Prostate gland (tissue), 2 donors: ENCODE measurements around the gene ECEL1. TPM values are rescaled to one million over a fixed set of nuclear protein-coding genes. Genes with fewer than 3 reads are reported as not detected.

Source experiments
- DNase-seq: peaks from one replicate; pipeline ENCODE4 v3.0.0-alpha.2; 2019; ENCODE audit warnings: low spot score
- H3K27ac ChIP-seq, 2 donors: fragments of 200-600 bp; sonication (generic); 2 replicates each; pipeline ENCODE4 v1.5.1; 2017 to 2019
- H3K27me3 ChIP-seq: fragments of 200-600 bp; sonication (generic); replicated peaks from 2 replicates; pipeline ENCODE4 v1.5.1; 2019; ENCODE audit not compliant: insufficient read depth
- H3K36me3 ChIP-seq, 2 donors: fragments of 200-600 bp; sonication (generic); 1 replicate in 1 of 2; 2 replicates in 1 of 2; pipeline versions ENCODE4 v1.5.1 to v1.8.1; 2017 to 2019
- H3K4me1 ChIP-seq: fragments of 200-600 bp; sonication (generic); replicated peaks from 2 replicates; pipeline ENCODE4 v1.5.1; 2019
- H3K4me3 ChIP-seq, 2 donors: fragments of 200-600 bp; sonication (generic); 2 replicates each; pipeline ENCODE4 v1.5.1; 2017 to 2019
- H3K9me3 ChIP-seq: fragments of 200-600 bp; sonication (generic); 2 replicates; pipeline ENCODE4 v1.5.1; 2017
- POLR2A ChIP-seq: fragments of 450-650 bp; IDR thresholded peaks from one replicate; pipeline ENCODE4 v1.6.1; 2016; ENCODE audit warnings: antibody characterized with exemption, mild to moderate bottlenecking
- POLR2AphosphoS5 ChIP-seq: sonication (generic); formaldehyde crosslinking; IDR thresholded peaks from one replicate; pipeline ENCODE4 v1.6.1; 2017; ENCODE audit warnings: antibody characterized with exemption
- WGBS: methylation state at CpG from one replicate; pipeline ENCODE4 v1.1.5; 2018; 5-methylcytosine and 5-hydroxymethylcytosine counted together
- intact Hi-C: fragments of 100-400 bp; cut with DNase I; formaldehyde crosslinking; loops from one replicate; pipeline ENCODE4 v1.14.2; 2022
- total RNA-seq, 2 donors: library from RNA; depleted of rRNA; stranded (reverse); fragments of >200 nt; gene quantifications; one replicate each; pipeline ENCODE4 v1.1.0, GENCODE V29; 2016
- TF ChIP-seq, protein P1 (sequence below), 4 experiments: fragments of 200-600 bp in 2 of 4; fragments of 450-650 bp in 2 of 4; sonication (generic) in 2 of 4; IDR thresholded peaks; 1 replicate in 3 of 4; 2 replicates in 1 of 4; pipeline ENCODE4 v1.5.1; 2016 to 2019; ENCODE audit warnings: antibody characterized with exemption in 4 of 4, mild to moderate bottlenecking in 2 of 4, moderate library complexity in 2 of 4

The ECEL1 gene
- total RNA-seq, 2 donors from 2014 or later, result 0.82 to 15.3 TPM

DNA sequence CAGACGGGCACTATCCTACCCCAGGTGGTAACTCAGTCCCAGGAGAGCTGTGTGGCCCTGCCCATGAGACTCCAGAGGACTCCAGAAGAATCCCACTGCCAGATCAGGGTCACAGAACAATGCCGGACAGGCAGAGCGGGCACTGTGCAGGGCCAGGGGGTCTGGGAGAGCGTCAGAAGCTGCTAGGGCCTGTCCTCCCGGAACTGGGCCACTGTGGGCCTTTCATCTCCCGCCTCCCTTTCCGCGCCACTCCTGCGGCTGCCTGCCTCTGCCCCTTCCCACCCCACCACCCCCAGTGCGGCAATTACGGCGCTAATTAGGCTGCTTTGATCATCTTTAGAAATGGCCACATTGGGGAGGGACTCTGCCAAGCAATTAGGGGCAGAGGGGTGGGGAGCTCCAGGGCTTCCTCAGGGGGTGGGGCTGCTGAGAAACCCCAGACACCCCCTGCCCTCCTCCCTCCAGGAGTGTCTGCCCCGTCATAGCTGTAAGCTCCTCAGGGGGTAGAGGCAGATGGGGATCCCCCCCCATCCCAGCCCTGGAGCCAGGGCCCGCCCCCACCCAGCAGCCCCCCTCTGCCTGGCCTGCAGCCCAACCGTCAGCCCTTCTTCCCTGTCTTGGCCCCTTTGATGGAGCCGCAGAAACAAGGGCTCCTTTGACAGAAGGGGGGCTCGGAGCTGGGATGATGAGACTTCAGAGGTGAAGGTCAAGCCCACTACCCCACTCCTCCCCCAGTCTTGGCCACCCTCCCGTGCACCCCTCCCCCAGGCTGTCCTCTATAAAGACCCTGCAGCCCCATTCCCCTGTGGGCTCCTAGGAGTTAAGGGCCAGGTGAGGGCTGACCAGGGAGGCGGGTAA is 32.2 kb upstream of the ECEL1 start, which contains the start of gene PRSS56:
TSS of gene PRSS56 (plus strand) at position 808 of the 858 bp plus-strand sequence. CDS start 211 bp downstream, outside the sequence.
- TF ChIP-seq POLR2A (no peak), POLR2AphosphoS5 (no peak)
- TF ChIP-seq, protein P1, sequence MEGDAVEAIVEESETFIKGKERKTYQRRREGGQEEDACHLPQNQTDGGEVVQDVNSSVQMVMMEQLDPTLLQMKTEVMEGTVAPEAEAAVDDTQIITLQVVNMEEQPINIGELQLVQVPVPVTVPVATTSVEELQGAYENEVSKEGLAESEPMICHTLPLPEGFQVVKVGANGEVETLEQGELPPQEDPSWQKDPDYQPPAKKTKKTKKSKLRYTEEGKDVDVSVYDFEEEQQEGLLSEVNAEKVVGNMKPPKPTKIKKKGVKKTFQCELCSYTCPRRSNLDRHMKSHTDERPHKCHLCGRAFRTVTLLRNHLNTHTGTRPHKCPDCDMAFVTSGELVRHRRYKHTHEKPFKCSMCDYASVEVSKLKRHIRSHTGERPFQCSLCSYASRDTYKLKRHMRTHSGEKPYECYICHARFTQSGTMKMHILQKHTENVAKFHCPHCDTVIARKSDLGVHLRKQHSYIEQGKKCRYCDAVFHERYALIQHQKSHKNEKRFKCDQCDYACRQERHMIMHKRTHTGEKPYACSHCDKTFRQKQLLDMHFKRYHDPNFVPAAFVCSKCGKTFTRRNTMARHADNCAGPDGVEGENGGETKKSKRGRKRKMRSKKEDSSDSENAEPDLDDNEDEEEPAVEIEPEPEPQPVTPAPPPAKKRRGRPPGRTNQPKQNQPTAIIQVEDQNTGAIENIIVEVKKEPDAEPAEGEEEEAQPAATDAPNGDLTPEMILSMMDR (IDR thresholded peaks at IDR 0.05), result no peak
- H3K27me3 ChIP-seq, result peaks cover 23% of the 10 kb centered on the region
- no peaks in the 10 kb centered on the region for H3K9me3 ChIP-seq
- peaks cover 9% of the 10 kb centered on the region for H3K4me1 ChIP-seq
- WGBS, result 75% methylated on average over 18 of the region's 19 CpGs
- intact Hi-C loops, result loop anchor here (5.0 kb wide), 1 partner anchor 598 kb away; no protein-coding TSS in a partner anchor
- DNase-seq, result no peak
- H3K4me3 ChIP-seq, result no peak within 1 kb of the TSS
- no peak within 1 kb of the TSS for H3K27ac ChIP-seq
- no peaks in the 10 kb centered on the region for H3K36me3 ChIP-seq

DNA sequence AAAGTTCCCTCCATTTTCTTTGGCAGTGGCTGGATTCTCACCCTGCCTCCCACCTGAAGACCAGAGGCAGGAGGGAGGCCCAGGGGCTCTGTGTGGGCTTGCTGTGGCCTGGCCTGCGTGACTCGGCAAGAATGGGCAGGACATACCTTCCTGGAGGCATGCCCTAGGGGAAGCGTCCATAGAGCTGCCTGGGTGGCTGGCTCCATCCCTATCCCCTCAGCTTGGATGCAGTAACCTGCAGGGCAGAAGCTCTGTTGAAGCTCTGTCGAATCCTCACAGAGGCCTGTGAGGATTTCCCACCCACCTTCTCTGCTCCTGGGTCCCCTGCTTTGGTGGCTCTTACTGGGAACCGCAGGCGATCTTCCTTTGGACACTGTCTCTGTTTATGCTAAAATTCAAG is 31.2 kb upstream of the ECEL1 start:
- no peak overlapping the region for H3K27ac ChIP-seq
- peaks cover 22% of the 10 kb centered on the region for H3K27me3 ChIP-seq
- H3K9me3 ChIP-seq, result no peaks in the 10 kb centered on the region
- intact Hi-C loops, result no loop called here
- TF ChIP-seq POLR2A, result no peak
- TF ChIP-seq, protein P1 (IDR thresholded peaks at IDR 0.05), result no peak
- TF ChIP-seq POLR2AphosphoS5, result no peak
- peaks cover 5% of the 10 kb centered on the region for H3K4me1 ChIP-seq
- H3K36me3 ChIP-seq, result no peaks in the 10 kb centered on the region
- H3K4me3 ChIP-seq, result no peak overlapping the region
- 60% methylated on average over 6 of the region's 6 CpGs for WGBS
- no peak for DNase-seq

DNA sequence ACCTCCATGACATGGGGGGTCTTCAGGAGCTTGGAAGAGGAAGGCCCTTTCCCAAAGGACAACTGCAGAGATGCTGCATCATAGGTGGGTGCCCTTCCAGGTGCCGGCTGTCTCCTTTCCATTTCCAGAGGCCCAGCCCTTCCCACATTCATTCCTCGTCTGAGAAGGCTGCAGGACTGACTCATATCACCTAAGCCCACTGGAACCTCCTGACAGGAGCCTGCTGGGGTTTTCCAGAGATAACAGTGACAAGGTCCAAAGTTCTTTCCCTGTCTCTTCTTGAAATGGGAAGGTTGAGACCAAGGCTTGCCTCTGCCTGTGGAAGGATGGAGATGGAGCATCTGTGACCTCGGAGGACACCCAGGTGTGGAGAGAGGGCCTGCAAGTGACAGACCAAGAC is 28.9 kb upstream of the ECEL1 start:
- intact Hi-C loops, result no loop called here
- H3K27me3 ChIP-seq, result no peaks in the 10 kb centered on the region
- H3K27ac ChIP-seq, result no peak overlapping the region
- H3K36me3 ChIP-seq, result no peaks in the 10 kb centered on the region
- TF ChIP-seq POLR2A, result no peak
- TF ChIP-seq, protein P1 (IDR thresholded peaks at IDR 0.05), result no peak
- no peak for TF ChIP-seq POLR2AphosphoS5
- WGBS, result 98% methylated on average over 3 of the region's 3 CpGs
- no peaks in the 10 kb centered on the region for H3K4me1 ChIP-seq
- no peaks in the 10 kb centered on the region for H3K9me3 ChIP-seq
- no peak overlapping the region for H3K4me3 ChIP-seq
- no peak for DNase-seq

DNA sequence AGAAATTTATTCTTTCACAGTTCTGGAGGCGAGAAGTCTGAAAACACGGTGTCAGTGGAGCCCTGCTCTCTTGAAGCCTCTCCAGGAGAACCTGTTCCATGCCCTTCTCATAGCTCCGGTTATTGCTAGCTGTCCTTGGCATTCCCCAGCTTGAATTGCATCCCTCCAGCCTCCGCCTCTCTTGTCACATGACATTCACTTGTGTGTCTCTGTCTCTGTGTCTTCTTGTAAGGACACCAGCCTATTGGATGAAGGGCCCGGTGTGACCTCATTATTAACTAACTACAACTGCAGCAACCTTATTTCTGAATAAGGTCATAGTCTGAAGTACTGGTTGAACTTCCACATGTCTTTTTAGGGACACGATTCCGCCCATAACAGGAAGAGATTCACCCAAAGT is 28.0 kb upstream of the ECEL1 start:
- H3K36me3 ChIP-seq, result no peaks in the 10 kb centered on the region
- intact Hi-C loops, result no loop called here
- 80% methylated on average over 7 of the region's 7 CpGs for WGBS
- TF ChIP-seq POLR2A (no peak), POLR2AphosphoS5 (no peak)
- TF ChIP-seq, protein P1 (IDR thresholded peaks at IDR 0.05), result no peak
- no peaks in the 10 kb centered on the region for H3K9me3 ChIP-seq
- no peak for DNase-seq
- no peaks in the 10 kb centered on the region for H3K27me3 ChIP-seq
- no peak overlapping the region for H3K4me3 ChIP-seq
- no peaks in the 10 kb centered on the region for H3K4me1 ChIP-seq
- H3K27ac ChIP-seq, result no peak overlapping the region

DNA sequence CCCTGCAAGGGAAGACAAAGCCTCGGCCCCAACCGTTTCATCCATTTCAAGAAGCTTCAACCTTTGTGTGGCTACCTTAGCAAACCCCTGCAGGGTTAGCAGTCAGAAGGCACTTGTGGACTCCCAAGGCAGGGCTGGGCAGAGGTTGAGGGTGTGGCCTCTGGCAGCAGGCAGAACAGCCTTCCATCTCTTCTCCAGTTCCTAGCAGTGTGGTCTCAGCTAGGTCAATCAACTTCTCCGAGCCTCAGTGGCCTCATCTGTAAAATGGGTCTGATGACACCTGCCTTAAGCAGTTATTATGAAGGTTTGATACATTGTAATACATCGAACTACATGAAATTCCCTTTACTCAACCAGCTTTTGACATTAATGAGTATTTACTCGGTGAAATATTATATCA is 25.7 kb upstream of the ECEL1 start:
- intact Hi-C loops, result no loop called here
- Histone ChIP-seq H3K4me3 (no peak overlapping the region), H3K9me3 (no peaks in the 10 kb centered on the region), H3K4me1 (no peaks in the 10 kb centered on the region), H3K27me3 (no peaks in the 10 kb centered on the region), H3K36me3 (no peaks in the 10 kb centered on the region), H3K27ac (no peak overlapping the region)
- WGBS, result 73% methylated on average over 5 of the region's 5 CpGs
- TF ChIP-seq, protein P1 (IDR thresholded peaks at IDR 0.05), result no peak
- no peak for TF ChIP-seq POLR2AphosphoS5
- TF ChIP-seq POLR2A, result no peak
- DNase-seq, result no peak
